Heart left ventricle (tissue), 13 donors: ENCODE measurements around the gene PRR35.

Experiments
- CTCF ChIP-seq, 12 donors: fragments of 200-600 bp; sonication (generic) in 4 of 12; IDR thresholded peaks; one replicate each; pipeline versions ENCODE4 v1.5.0 to v1.8.0; 2018 to 2022; ENCODE audit warnings: antibody characterized with exemption in 12 of 12, mild to moderate bottlenecking in 5 of 12
- POLR2A ChIP-seq, 2 donors: fragments of 450-650 bp; IDR thresholded peaks; one replicate each; pipeline ENCODE4 v1.6.1; 2017; ENCODE audit warnings: antibody characterized with exemption in 2 of 2, mild to moderate bottlenecking in 2 of 2, moderate library complexity in 2 of 2
- donor health status: ischemic (EF 13 %, LVEDD 7.1; RV severe dilation, severe dysfunction).
- donor health status: DM: no; HTN: yes; CAD: no.
- donor health status: DM: no; HTN: no; CAD: no.
- donor health status: ischemic (EF 25% LVEDD 6.9; RV normal size, moderate dysfunction).
- donor health status: ischemic (EF 25% LVEDD 5.7; RV mildly dilated, moderate dysfunction).
- donor health status: ischemic (EF 35%, LVEDD 5.7; RV mildly dilated, moderate dysfunction).
- donor health status: nonischemic (EF 11% LVEDD 7.7; RV severe dilation, severe dysfunction).
- donor health status: DM: yes; HTN: yes; CAD: no.
- donor health status: PGD.
- donor health status: ischemic (EF 29% LVEDD 5.4; RV normal size, mild dysfunction).
- donor health status: nonischemic (EF 23%, LVEDD 6.1; RV moderate dilation, normal function).

GRCh38 chr16:524274-525040 lies 35.7 kb upstream of the PRR35 start:
- TF ChIP-seq CTCF (IDR thresholded peaks at IDR 0.05) (no peak), POLR2A (IDR thresholded peaks at IDR 0.05) (no peak)
